HG02884 (cell line): Measurements from ENCODE around the gene NPAS3.

Source experiments
- ATAC-seq: cut with Tn5 transposase; IDR thresholded peaks from one replicate; pipeline ENCODE4 v1.9.1; 2021; ENCODE audit warnings: mild to moderate bottlenecking, moderate library complexity; ENCODE audit not compliant: unreplicated experiment

NPAS3 gene

GRCh38 chr14:33009673-33010072, 71.0 kb downstream of the NPAS3 start:
- no peak for ATAC-seq

GRCh38 chr14:33010495-33010894, 71.8 kb downstream of the NPAS3 start:
- ATAC-seq: no peak

GRCh38 chr14:33014710-33015109, 76.0 kb downstream of the NPAS3 start:
- ATAC-seq: no peak

GRCh38 chr14:33016613-33017012, 77.9 kb downstream of the NPAS3 start:
- ATAC-seq: no peak

- ATAC-seq: no peak
Measured at GRCh38 chr14:33017016-33017415, 78.3 kb downstream of the NPAS3 start.

- no peak for ATAC-seq
Measured at GRCh38 chr14:33019346-33019745, 80.7 kb downstream of the NPAS3 start.

- ATAC-seq: no peak
Measured at GRCh38 chr14:33026850-33027430, 88.3 kb downstream of the NPAS3 start.

GRCh38 chr14:33029511-33029910, 90.8 kb downstream of the NPAS3 start:
- no peak for ATAC-seq

- ATAC-seq: no peak
Measured at GRCh38 chr14:33030386-33030785, 91.7 kb downstream of the NPAS3 start.

- no peak for ATAC-seq
Measured at GRCh38 chr14:33035416-33036194, 96.9 kb downstream of the NPAS3 start.

- no peak for ATAC-seq
Measured at GRCh38 chr14:33039311-33039710, 100.6 kb downstream of the NPAS3 start.

- ATAC-seq: no peak
Measured at GRCh38 chr14:33040372-33041140, 101.9 kb downstream of the NPAS3 start.

- ATAC-seq: no peak
Measured at GRCh38 chr14:33042591-33042990, 103.9 kb downstream of the NPAS3 start.

GRCh38 chr14:33045760-33046159, 107.1 kb downstream of the NPAS3 start:
- no peak for ATAC-seq

- ATAC-seq: no peak
Measured at GRCh38 chr14:33052943-33053342, 114.3 kb downstream of the NPAS3 start.

GRCh38 chr14:33056213-33056612, 117.5 kb downstream of the NPAS3 start:
- no peak for ATAC-seq

GRCh38 chr14:33057585-33057984, 118.9 kb downstream of the NPAS3 start:
- no peak for ATAC-seq

GRCh38 chr14:33061667-33062325, 123.1 kb downstream of the NPAS3 start:
- ATAC-seq: no peak

- no peak for ATAC-seq
Measured at GRCh38 chr14:33062476-33062875, 123.8 kb downstream of the NPAS3 start.

- ATAC-seq: no peak
Measured at GRCh38 chr14:33062881-33063280, 124.2 kb downstream of the NPAS3 start.

- ATAC-seq: no peak
Measured at GRCh38 chr14:33063521-33063920, 124.8 kb downstream of the NPAS3 start.
